Omental fat pad (tissue), 4 donors: ENCODE data around the gene ZNF556. TPM values are rescaled to one million over a fixed set of nuclear protein-coding genes. Genes with fewer than 3 reads are reported as not detected.

ENCODE experiments used
- ATAC-seq: fragments of 150-250 bp; one replicate; pipeline ENCODE4 v1.9.1; 2016; ENCODE audit warnings: mild to moderate bottlenecking, moderate library complexity; ENCODE audit not compliant: low FRiP score
- DNase-seq: peaks from one replicate; pipeline ENCODE4 v3.0.0-alpha.2; 2019; ENCODE audit warnings: low spot score
- total RNA-seq, 4 donors: library from RNA; depleted of rRNA; stranded (reverse); fragments of >200 nt; gene quantifications; one replicate each; pipeline ENCODE4 v1.1.0, GENCODE V29; 2016
- TF ChIP-seq, protein P1 (sequence below), 3 donors: fragments of 450-650 bp; IDR thresholded peaks; one replicate each; pipeline ENCODE4 v1.5.1; 2016 to 2017; ENCODE audit warnings: antibody characterized with exemption in 3 of 3, mild to moderate bottlenecking in 3 of 3, moderate library complexity in 2 of 3

The ZNF556 gene
- total RNA-seq, 4 donors from 2014 or later: 0.09 to 1.1 (median 0.31) TPM; not detected in 1

DNA sequence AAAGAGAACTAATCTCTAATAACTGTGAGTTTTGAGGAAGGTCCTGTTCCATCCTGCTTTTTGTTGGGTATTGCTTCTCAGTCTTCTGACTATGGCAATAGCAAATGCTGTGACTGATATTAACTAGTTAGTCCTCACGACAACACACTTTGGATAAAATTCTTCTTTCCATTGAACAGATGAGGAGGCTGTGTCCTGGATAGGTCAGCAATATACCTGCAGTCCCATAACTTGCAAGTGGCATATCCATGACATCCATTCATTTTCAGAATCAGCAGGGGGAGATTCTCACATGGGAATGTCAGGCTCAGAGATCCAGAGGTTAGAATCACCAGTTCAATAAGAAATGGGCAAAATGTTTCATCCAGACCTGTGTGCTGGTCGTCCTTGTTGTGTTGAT is 40.1 kb upstream of the ZNF556 start:
- TF ChIP-seq, protein P1, sequence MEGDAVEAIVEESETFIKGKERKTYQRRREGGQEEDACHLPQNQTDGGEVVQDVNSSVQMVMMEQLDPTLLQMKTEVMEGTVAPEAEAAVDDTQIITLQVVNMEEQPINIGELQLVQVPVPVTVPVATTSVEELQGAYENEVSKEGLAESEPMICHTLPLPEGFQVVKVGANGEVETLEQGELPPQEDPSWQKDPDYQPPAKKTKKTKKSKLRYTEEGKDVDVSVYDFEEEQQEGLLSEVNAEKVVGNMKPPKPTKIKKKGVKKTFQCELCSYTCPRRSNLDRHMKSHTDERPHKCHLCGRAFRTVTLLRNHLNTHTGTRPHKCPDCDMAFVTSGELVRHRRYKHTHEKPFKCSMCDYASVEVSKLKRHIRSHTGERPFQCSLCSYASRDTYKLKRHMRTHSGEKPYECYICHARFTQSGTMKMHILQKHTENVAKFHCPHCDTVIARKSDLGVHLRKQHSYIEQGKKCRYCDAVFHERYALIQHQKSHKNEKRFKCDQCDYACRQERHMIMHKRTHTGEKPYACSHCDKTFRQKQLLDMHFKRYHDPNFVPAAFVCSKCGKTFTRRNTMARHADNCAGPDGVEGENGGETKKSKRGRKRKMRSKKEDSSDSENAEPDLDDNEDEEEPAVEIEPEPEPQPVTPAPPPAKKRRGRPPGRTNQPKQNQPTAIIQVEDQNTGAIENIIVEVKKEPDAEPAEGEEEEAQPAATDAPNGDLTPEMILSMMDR (IDR thresholded peaks at IDR 0.05): no peak
- DNase-seq (no peak), ATAC-seq (no peak)

- TF ChIP-seq, protein P1 (IDR thresholded peaks at IDR 0.05): no peak
- DNase-seq (no peak), ATAC-seq (no peak)
These were observed 39.2 kb upstream of the ZNF556 start for GRCh38 chr19:2827840-2828489.

- TF ChIP-seq, protein P1 (IDR thresholded peaks at IDR 0.05): no peak
- ATAC-seq: no peak
These were observed 32.8 kb upstream of the ZNF556 start for GRCh38 chr19:2834294-2834871.

GRCh38 chr19:2837430-2837829 is 29.7 kb upstream of the ZNF556 start:
- ATAC-seq: no peak
- TF ChIP-seq, protein P1 (IDR thresholded peaks at IDR 0.05): no peak
- DNase-seq: no peak

More at GRCh38 chr19:2834294-2834871, 32.8 kb upstream of the ZNF556 start:
- DNase-seq: no peak

DNA sequence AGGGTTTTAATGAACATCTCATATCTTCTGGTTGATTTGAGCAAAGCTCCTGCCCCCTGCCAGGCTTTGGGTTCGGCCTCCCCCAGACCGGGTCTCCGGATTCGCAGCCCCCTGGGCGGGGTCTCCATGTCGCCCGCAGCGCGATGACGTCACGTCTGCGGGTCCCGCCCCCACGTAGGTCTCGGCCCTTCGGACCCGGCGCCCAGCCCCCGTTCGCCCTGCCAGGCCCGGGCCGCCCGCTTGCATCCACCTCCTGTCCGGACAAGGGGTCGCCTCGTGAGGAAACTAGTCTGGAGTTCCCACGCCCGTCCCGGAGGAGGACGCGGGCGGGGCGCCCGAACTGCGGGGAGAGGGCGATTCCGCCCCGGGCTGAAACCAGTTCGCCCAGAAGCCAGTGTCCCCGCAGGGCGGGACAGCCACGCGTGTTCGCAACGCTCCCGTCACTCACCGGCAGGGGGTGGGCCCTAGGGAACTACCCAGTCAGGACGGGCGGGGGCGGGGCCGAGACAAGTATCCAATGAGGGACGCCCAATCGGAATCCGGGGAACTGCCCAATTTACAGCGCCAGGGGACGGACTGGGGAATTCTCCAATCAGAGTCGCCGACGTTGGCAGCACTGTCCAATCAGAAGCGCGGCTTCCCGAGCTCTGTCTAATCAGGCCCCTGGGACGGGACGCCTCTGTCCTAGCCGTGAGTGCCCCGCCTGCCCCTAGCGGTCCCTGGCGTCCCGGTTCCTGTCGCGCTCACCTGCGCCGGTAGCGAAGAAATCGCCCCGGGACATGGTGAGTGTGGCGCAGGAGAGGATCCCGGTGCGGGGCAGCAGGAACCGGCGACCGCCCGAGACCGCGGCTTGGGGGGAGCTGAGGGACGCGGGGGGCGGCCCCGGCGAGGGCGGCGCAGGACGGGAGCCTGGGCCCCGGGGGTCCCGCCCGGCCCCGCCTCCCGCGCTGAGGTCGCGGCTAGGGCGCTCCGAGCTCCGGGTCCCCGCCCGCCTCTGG is 26.0 kb upstream of the ZNF556 start, which contains the start of gene ZNF555:
Gene ZNF555, plus strand, starts transcription at position 682 of the 998 bp plus-strand sequence. Its CDS starts 98 bp downstream, at position 780.
- peak; percentile 99 for ATAC-seq
- TF ChIP-seq, protein P1 (IDR thresholded peaks at IDR 0.05): peak in 1 of 3 donors; percentile 43
- peak; percentile 98 for DNase-seq

GRCh38 chr19:2841855-2842574 is 25.1 kb upstream of the ZNF556 start:
- no peak for DNase-seq
- TF ChIP-seq, protein P1 (IDR thresholded peaks at IDR 0.05): no peak
- ATAC-seq: peak; percentile 2
